ENCODE data around the gene PPIL1. TPM values are rescaled to one million over a fixed set of nuclear protein-coding genes. Genes with fewer than 3 reads are reported as not detected.

Gene PPIL1
- total and polyA plus RNA-seq, 4 donors = 9.6 to 33.7 (median 12.7) TPM

DNA sequence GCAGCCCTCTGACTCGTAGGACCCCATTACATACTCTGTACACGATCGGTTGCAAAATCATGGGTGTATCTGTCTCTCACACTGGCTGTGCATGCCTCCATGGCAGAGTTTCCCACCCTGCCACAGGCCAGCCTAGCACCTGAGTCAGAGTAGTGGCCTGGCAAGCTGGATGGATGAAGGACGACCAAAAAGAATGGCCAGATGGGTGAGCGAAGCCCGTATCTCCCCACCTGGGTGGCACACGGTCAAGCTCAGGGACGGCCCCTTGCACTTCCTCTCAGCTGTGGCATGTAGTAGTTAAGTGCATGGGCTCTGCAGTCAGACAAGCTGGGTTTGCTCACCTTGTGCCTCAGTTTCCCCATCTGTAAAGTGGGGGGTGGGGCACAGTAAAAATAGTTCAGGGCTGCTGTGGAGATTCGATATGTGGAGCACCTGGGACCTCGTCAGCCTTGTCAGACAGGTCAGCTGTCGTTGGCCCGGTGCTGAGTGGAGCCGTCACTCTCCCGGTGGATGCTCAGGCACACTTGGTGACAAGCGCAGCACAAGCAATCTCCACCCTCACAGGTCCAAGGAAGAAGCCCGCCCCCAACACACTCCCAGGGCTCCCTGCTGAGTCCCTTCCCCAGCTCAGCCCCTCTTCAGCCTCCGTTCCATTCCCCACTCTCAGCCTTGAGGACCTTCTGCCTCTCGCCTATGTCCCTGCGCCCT lies 47.9 kb downstream of the PPIL1 start:
- H3K4me1 ChIP-seq (ENCODE audit: control insufficient read depth in 1 of 2, insufficient read depth in 2 of 2, low read length in 2 of 2) = peaks cover 0 to 3% of the 10 kb centered on the region in 2 donors
- WGBS, 2 donors = 95 to 96% methylated on average over 19 of the region's 19 CpGs
- H3K27me3 ChIP-seq (ENCODE audit: control insufficient read depth in 1 of 2, insufficient read depth in 2 of 2, low read length in 1 of 2) = no peaks in the 10 kb centered on the region
- intact Hi-C loops (cut with DNase I) = no loop called here
- no peak for ATAC-seq (ENCODE audit: low FRiP score)
- no peaks in the 10 kb centered on the region for H3K9me3 ChIP-seq (ENCODE audit: control insufficient read depth, low read length)
- H3K27ac ChIP-seq (ENCODE audit: low read depth in 1 of 2, low read length in 2 of 2) = no peak overlapping the region
- no peaks in the 10 kb centered on the region for H3K36me3 ChIP-seq (ENCODE audit: control insufficient read depth in 1 of 2, insufficient read depth in 2 of 2, low read length in 1 of 2)
- no peak for DNase-seq
- H3K4me3 ChIP-seq (ENCODE audit: low read length in 2 of 2) = no peak overlapping the region

DNA sequence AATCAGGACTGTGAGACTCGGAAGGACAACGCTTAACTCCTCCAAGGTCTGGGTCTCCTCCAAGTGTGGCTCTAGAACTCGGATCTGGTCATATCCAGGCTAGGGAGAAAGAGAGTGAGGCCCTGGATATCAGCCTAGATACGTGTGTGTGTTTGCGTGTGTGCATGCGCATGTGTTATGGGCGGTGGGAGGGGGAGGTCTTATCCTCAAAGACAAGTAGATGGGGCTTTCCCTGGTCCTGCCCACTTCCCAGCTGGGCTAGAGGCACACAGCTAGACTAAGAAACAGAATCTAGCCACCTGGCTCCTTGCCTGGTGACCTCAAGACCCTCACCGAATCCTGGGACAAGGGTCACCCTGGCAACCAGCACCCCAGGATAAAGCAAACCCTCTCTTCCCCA lies 48.6 kb downstream of the PPIL1 start:
- no peak for DNase-seq
- Histone ChIP-seq H3K27ac (ENCODE audit: low read depth in 1 of 2, low read length in 2 of 2) (no peak overlapping the region), H3K4me1 (ENCODE audit: control insufficient read depth in 1 of 2, insufficient read depth in 2 of 2, low read length in 2 of 2) (peaks cover 0 to 3% of the 10 kb centered on the region in 2 donors), H3K36me3 (ENCODE audit: control insufficient read depth in 1 of 2, insufficient read depth in 2 of 2, low read length in 1 of 2) (no peaks in the 10 kb centered on the region), H3K9me3 (ENCODE audit: control insufficient read depth, low read length) (no peaks in the 10 kb centered on the region), H3K27me3 (ENCODE audit: control insufficient read depth in 1 of 2, insufficient read depth in 2 of 2, low read length in 1 of 2) (no peaks in the 10 kb centered on the region), H3K4me3 (ENCODE audit: low read length in 2 of 2) (no peak overlapping the region)
- WGBS, 2 donors = 95 to 96% methylated on average over 8 of the region's 8 CpGs
- intact Hi-C loops (cut with DNase I) = no loop called here
- no peak for ATAC-seq (ENCODE audit: low FRiP score)

DNA sequence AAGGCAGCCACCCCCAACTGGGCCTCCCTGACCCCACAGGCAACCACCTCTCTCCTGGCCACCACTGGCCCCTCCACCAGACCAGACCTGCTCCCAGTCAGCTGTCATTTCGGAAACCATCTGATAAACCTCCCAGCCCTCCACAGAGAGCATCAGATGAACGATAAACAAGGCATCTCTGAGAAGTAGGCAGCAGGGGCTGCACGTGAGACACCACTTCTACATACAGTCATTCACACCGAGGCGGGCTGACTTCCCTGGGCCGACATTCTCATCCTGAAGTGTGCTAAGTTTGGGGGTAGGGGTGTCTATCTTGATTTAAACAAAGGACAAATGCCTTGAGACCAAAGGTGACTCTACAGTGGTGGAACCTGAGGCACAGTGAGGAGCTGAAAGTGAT lies 49.2 kb downstream of the PPIL1 start:
- Histone ChIP-seq H3K4me1 (ENCODE audit: control insufficient read depth in 1 of 2, insufficient read depth in 2 of 2, low read length in 2 of 2) (peaks cover 0 to 3% of the 10 kb centered on the region in 2 donors), H3K9me3 (ENCODE audit: control insufficient read depth, low read length) (no peaks in the 10 kb centered on the region), H3K27me3 (ENCODE audit: control insufficient read depth in 1 of 2, insufficient read depth in 2 of 2, low read length in 1 of 2) (no peaks in the 10 kb centered on the region), H3K36me3 (ENCODE audit: control insufficient read depth in 1 of 2, insufficient read depth in 2 of 2, low read length in 1 of 2) (no peaks in the 10 kb centered on the region), H3K27ac (ENCODE audit: low read depth in 1 of 2, low read length in 2 of 2) (no peak overlapping the region), H3K4me3 (ENCODE audit: low read length in 2 of 2) (no peak overlapping the region)
- DNase-seq (no peak), ATAC-seq (ENCODE audit: low FRiP score) (no peak)
- WGBS, 2 donors = 93 to 96% methylated on average over 6 of the region's 6 CpGs
- intact Hi-C loops (cut with DNase I) = no loop called here

DNA sequence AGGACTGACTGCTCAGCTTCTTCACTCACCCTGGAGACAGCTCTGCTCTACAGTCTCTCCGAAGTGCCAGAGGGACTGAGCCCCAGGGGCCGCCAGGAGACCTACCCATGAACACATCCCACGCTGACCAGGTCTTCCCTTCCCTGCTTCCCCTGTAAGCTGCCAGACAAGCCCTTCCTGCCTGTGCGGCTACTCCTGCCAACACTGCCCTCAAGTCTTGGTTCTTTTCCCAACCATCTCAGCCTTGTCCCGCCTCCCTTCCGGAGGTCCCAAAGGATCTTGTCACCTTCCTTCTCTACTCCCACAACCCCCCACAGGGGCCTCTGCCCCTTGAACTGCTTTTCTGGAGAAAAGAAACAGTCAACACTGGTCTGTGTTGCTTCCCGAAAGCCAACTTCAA lies 50.4 kb downstream of the PPIL1 start:
- intact Hi-C loops (cut with DNase I) = no loop called here
- Histone ChIP-seq H3K9me3 (ENCODE audit: control insufficient read depth, low read length) (no peaks in the 10 kb centered on the region), H3K27me3 (ENCODE audit: control insufficient read depth in 1 of 2, insufficient read depth in 2 of 2, low read length in 1 of 2) (no peaks in the 10 kb centered on the region), H3K36me3 (ENCODE audit: control insufficient read depth in 1 of 2, insufficient read depth in 2 of 2, low read length in 1 of 2) (no peaks in the 10 kb centered on the region), H3K4me3 (ENCODE audit: low read length in 2 of 2) (no peak overlapping the region), H3K27ac (ENCODE audit: low read depth in 1 of 2, low read length in 2 of 2) (no peak overlapping the region), H3K4me1 (ENCODE audit: control insufficient read depth in 1 of 2, insufficient read depth in 2 of 2, low read length in 2 of 2) (no peaks in the 10 kb centered on the region)
- no peak for DNase-seq
- ATAC-seq (ENCODE audit: low FRiP score) = no peak
- WGBS, 2 donors = 20 to 28% methylated on average over 7 of the region's 7 CpGs

DNA sequence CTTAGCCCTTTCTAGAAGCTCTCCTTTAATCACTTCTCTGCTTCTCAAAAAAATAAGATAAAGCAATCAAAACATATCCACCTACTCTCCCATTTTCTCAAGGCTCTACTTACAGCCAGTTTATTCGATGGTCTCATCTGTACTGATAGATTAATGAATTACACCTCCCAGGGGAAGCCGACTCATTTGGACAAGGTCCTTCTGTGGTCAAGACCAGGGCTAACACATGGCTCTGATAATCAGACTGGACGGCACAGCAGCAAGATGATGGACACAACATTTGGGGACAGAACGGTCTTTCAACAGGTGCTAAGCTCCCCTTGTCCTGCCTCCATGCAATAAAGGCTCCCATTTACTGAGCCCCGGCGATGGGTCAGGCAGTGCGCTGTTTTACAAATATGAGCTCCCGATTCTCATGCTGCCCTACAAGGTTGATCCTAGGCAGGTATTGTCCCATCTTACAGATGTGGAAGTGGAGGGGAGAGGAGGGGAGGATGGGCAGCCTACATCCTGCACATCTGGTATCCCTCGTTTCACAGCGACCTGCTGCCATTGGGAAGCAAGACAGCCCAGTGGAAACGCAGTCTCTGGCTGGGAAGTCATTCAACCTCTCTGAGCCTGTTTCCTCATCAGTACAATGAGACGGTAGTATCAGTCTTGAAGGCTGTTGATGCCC lies 51.0 kb downstream of the PPIL1 start:
- Histone ChIP-seq H3K27ac (ENCODE audit: low read depth in 1 of 2, low read length in 2 of 2) (no peak overlapping the region), H3K27me3 (ENCODE audit: control insufficient read depth in 1 of 2, insufficient read depth in 2 of 2, low read length in 1 of 2) (no peaks in the 10 kb centered on the region), H3K9me3 (ENCODE audit: control insufficient read depth, low read length) (no peaks in the 10 kb centered on the region), H3K36me3 (ENCODE audit: control insufficient read depth in 1 of 2, insufficient read depth in 2 of 2, low read length in 1 of 2) (no peaks in the 10 kb centered on the region), H3K4me1 (ENCODE audit: control insufficient read depth in 1 of 2, insufficient read depth in 2 of 2, low read length in 2 of 2) (no peaks in the 10 kb centered on the region), H3K4me3 (ENCODE audit: low read length in 2 of 2) (no peak overlapping the region)
- 94 to 95% methylated on average over 12 of the region's 12 CpGs for WGBS, 2 donors
- intact Hi-C loops (cut with DNase I) = no loop called here
- ATAC-seq (ENCODE audit: low FRiP score) (no peak), DNase-seq (no peak)

DNA sequence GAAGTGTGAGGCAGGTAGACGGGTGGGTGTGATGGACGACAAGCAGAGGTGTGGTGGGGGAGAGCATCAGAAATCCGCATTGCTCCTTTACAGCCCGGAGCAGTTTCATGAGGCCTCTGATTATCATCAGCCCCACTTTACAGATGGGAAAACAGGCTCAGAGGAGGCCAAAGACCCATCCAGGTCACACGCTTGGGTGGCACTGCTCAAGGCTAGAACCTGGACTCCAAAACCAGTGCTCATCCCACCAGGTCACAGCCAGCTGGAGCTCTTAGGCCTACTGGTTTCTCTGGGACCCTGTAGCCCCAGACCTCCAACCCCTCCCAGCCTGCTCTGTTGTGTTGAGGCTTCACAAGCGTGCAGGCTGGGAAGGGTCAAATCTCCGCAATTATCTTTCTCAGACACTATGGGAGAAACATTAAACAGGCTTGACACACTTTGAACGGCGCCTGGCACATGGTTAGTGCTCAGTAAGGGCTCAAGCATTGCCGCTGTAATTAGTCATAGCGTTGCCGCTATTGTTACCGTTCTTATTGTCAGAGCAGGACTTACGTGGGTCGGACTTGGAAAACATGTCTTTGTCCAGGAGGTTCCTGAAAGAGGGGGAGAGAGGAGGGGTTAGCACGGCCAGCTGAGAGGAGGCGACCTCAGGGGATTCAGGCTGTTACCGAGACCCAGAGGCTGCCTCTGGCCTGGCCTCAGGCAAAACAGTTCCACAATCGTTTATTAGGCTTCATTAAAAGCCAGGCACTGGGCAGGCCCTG lies 51.9 kb downstream of the PPIL1 start:
- intact Hi-C loops (cut with DNase I) = no loop called here
- H3K9me3 ChIP-seq (ENCODE audit: control insufficient read depth, low read length) = no peaks in the 10 kb centered on the region
- no peaks in the 10 kb centered on the region for H3K27me3 ChIP-seq (ENCODE audit: control insufficient read depth in 1 of 2, insufficient read depth in 2 of 2, low read length in 1 of 2)
- H3K4me3 ChIP-seq (ENCODE audit: low read length in 2 of 2) = no peak overlapping the region
- H3K4me1 ChIP-seq (ENCODE audit: control insufficient read depth in 1 of 2, insufficient read depth in 2 of 2, low read length in 2 of 2) = no peaks in the 10 kb centered on the region
- DNase-seq (no peak), ATAC-seq (ENCODE audit: low FRiP score) (peak; percentile 28)
- no peaks in the 10 kb centered on the region for H3K36me3 ChIP-seq (ENCODE audit: control insufficient read depth in 1 of 2, insufficient read depth in 2 of 2, low read length in 1 of 2)
- WGBS, 2 donors = 91% methylated on average over 19 of the region's 19 CpGs
- no peak overlapping the region for H3K27ac ChIP-seq (ENCODE audit: low read depth in 1 of 2, low read length in 2 of 2)

DNA sequence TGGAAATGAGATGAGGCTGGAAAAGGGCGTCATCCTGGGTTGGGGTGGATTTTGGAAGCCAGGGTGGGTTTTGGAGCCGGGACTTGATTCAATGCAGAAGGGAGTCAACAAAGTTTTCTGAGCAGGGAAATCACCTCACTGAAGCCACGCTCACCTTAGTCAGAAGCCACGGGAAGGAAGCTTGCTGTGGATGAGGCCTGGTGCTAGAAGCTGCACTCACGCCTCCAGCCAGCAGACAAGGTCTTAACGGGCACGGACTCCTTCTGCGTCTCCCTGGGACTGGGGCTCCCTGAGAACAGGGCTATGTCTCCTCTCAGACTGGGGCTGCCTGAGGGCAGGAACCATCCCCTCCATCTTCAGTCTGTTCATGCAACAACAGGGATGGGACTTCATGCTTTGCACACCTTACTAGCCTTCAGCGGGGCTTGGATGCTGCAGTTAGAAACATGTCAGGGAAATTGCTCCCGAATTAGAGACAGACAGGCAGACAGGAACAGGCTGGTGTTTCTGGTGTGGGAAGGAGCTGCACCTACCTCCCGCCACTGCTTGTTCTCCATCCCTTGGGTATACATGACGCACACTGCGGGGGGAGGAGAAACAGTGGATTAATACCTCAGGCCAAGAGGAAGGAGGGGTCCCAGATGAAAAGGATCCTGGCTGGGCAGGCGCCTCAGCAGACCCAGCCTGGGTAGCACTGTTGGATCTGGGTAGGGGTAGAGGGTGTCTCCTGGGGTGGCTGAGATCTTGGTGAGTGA lies 52.8 kb downstream of the PPIL1 start:
- DNase-seq (no peak), ATAC-seq (ENCODE audit: low FRiP score) (no peak)
- H3K4me1 ChIP-seq (ENCODE audit: control insufficient read depth in 1 of 2, insufficient read depth in 2 of 2, low read length in 2 of 2) = no peaks in the 10 kb centered on the region
- H3K27me3 ChIP-seq (ENCODE audit: control insufficient read depth in 1 of 2, insufficient read depth in 2 of 2, low read length in 1 of 2) = no peaks in the 10 kb centered on the region
- H3K9me3 ChIP-seq (ENCODE audit: control insufficient read depth, low read length) = no peaks in the 10 kb centered on the region
- no peak overlapping the region for H3K4me3 ChIP-seq (ENCODE audit: low read length in 2 of 2)
- H3K27ac ChIP-seq (ENCODE audit: low read depth in 1 of 2, low read length in 2 of 2) = no peak overlapping the region
- no peaks in the 10 kb centered on the region for H3K36me3 ChIP-seq (ENCODE audit: control insufficient read depth in 1 of 2, insufficient read depth in 2 of 2, low read length in 1 of 2)
- WGBS, 2 donors = 92 to 93% methylated on average over 14 of the region's 14 CpGs
- intact Hi-C loops (cut with DNase I) = no loop called here

DNA sequence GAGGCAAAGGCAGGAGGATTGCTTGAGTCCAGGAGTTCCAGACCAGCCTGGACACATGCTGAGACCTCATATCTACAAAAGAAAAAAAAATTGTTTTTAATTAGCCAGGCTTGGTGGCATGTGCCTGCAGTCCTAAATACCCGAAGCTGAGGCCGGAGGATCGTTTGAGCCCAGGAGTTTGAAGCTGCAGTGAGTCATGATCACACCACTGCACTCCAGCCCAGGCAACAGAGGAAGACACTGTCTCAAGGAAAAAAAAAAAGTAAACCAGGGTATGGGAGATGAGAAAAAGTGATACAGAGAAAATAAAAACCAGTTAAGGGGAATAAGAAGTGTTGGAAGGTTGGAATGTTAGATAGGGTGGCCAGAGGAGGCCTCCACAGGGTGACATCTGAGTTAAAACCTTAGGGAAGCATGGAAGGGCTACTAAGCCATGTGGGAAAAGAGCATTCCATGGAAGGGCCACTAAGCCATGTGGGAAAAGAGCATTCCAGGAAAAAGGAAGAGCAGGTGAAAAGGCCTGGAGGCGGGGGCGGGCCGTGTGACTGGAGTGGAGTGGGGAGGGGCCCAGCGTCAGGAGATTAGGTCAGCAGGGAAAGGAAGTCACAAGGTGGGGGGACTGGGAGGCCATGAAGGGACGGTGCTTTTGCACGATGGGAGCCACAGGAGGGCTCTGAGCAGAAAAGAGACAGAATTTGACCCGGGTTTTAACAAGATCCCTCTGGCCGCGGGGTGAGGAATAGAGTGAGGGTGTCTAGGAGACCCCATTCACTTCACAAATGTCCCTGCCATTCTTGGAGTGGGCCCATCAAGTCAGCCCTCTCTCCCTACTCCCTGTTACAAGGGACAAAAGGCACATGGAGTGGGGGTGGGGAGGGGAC lies 53.7 kb downstream of the PPIL1 start:
- intact Hi-C loops (cut with DNase I) = no loop called here
- DNase-seq = no peak
- no peaks in the 10 kb centered on the region for H3K4me1 ChIP-seq (ENCODE audit: control insufficient read depth in 1 of 2, insufficient read depth in 2 of 2, low read length in 2 of 2)
- WGBS, 2 donors = 88 to 94% methylated on average over 12 of the region's 12 CpGs
- no peaks in the 10 kb centered on the region for H3K27me3 ChIP-seq (ENCODE audit: control insufficient read depth in 1 of 2, insufficient read depth in 2 of 2, low read length in 1 of 2)
- no peak for ATAC-seq (ENCODE audit: low FRiP score)
- H3K9me3 ChIP-seq (ENCODE audit: control insufficient read depth, low read length) = no peaks in the 10 kb centered on the region
- H3K4me3 ChIP-seq (ENCODE audit: low read length in 2 of 2) = no peak overlapping the region
- H3K36me3 ChIP-seq (ENCODE audit: control insufficient read depth in 1 of 2, insufficient read depth in 2 of 2, low read length in 1 of 2) = no peaks in the 10 kb centered on the region
- no peak overlapping the region for H3K27ac ChIP-seq (ENCODE audit: low read depth in 1 of 2, low read length in 2 of 2)

All from aorta (tissue), 5 donors.